Activated gamma-delta T cell treated with Interleukin-2 at 50 U/mL for 16 hours (primary cell): ENCODE measurements around the gene KLK11.

Source experiments
- DNase-seq: peaks from one replicate; pipeline ENCODE4 v3.0.0-alpha.2; 2020

KLK11 gene

GRCh38 chr19:51026554-51026831 lies at the start of gene KLK11:
Gene KLK11 (minus strand): TSS chr19:51026616. CDS start chr19:51025631, 985 bp downstream.
- DNase-seq = no peak

- no peak for DNase-seq
Observed at GRCh38 chr19:51075998-51076397, 49.6 kb upstream of the KLK11 start.

GRCh38 chr19:51071095-51071405 lies 44.6 kb upstream of the KLK11 start:
- DNase-seq = no peak

GRCh38 chr19:51070334-51071094 lies 44.1 kb upstream of the KLK11 start:
- DNase-seq = no peak

- DNase-seq = no peak
Observed at GRCh38 chr19:51066393-51067186, 40.2 kb upstream of the KLK11 start.

GRCh38 chr19:51065221-51065960 lies 39.0 kb upstream of the KLK11 start:
- no peak for DNase-seq

GRCh38 chr19:51064534-51065220 lies 38.3 kb upstream of the KLK11 start, which contains the start of gene KLK13:
Gene KLK13 (minus strand): TSS chr19:51065092. CDS start chr19:51065067, 25 bp downstream.
- DNase-seq = no peak

GRCh38 chr19:51063664-51064063 lies 37.2 kb upstream of the KLK11 start:
- no peak for DNase-seq

- DNase-seq = no peak
Observed at GRCh38 chr19:51060973-51061372, 34.6 kb upstream of the KLK11 start.

- DNase-seq = no peak
Observed at GRCh38 chr19:51060336-51060735, 33.9 kb upstream of the KLK11 start.

GRCh38 chr19:51059715-51060114 lies 33.3 kb upstream of the KLK11 start:
- no peak for DNase-seq

- DNase-seq = no peak
Observed at GRCh38 chr19:51055866-51056265, 29.4 kb upstream of the KLK11 start.

GRCh38 chr19:51047031-51047335 lies 20.6 kb upstream of the KLK11 start:
- DNase-seq = no peak

- no peak for DNase-seq
Observed at GRCh38 chr19:51044327-51044726, 17.9 kb upstream of the KLK11 start.

- DNase-seq = no peak
Observed at GRCh38 chr19:51043497-51043896, 17.1 kb upstream of the KLK11 start.

- no peak for DNase-seq
Observed at GRCh38 chr19:51040151-51040550, 13.7 kb upstream of the KLK11 start.

- no peak for DNase-seq
Observed at GRCh38 chr19:51036519-51036918, 10.1 kb upstream of the KLK11 start.

- DNase-seq = no peak
Observed at GRCh38 chr19:51034704-51035103, 8.3 kb upstream of the KLK11 start, which contains the start of gene KLK12. Gene KLK12 (minus strand): TSS chr19:51035002. CDS start chr19:51034621, 381 bp downstream.

- DNase-seq = no peak
Observed at GRCh38 chr19:51031880-51032225, 5.4 kb upstream of the KLK11 start.

GRCh38 chr19:51031220-51031879 lies 4.9 kb upstream of the KLK11 start:
- DNase-seq = no peak

GRCh38 chr19:51030631-51031030 lies 4.2 kb upstream of the KLK11 start:
- no peak for DNase-seq

GRCh38 chr19:51029718-51030117 lies 3.3 kb upstream of the KLK11 start:
- no peak for DNase-seq

- no peak for DNase-seq
Observed at GRCh38 chr19:51027873-51028272, 1.5 kb upstream of the KLK11 start.
